WI38 (cell line): ENCODE data around the gene CDC42BPA.

Experiments used
- H3K4me3 ChIP-seq: 2 replicates; pipeline ENCODE4 v1.5.1; 2011; ENCODE audit warnings: low read depth, mild to moderate bottlenecking, control low read depth, low read length
- CTCF ChIP-seq: IDR thresholded peaks from 2 replicates; pipeline ENCODE4 v1.5.1; 2012; ENCODE audit warnings: low read depth, mild to moderate bottlenecking, control low read depth, low read length

CDC42BPA gene

GRCh38 chr1:227033880-227034279 lies 284.4 kb downstream of the CDC42BPA start:
- H3K4me3 ChIP-seq, result no peak overlapping the region
- no peak for TF ChIP-seq CTCF

- no peak overlapping the region for H3K4me3 ChIP-seq
- TF ChIP-seq CTCF, result no peak
These were observed 285.9 kb downstream of the CDC42BPA start for GRCh38 chr1:227032396-227032795.

- TF ChIP-seq CTCF, result no peak
These were observed 301.3 kb downstream of the CDC42BPA start for GRCh38 chr1:227016990-227017389.

GRCh38 chr1:227010645-227011044 lies 307.6 kb downstream of the CDC42BPA start:
- no peak for TF ChIP-seq CTCF
- no peak overlapping the region for H3K4me3 ChIP-seq

More at GRCh38 chr1:227016990-227017389, 301.3 kb downstream of the CDC42BPA start:
- no peak overlapping the region for H3K4me3 ChIP-seq

- no peak for TF ChIP-seq CTCF
- no peak overlapping the region for H3K4me3 ChIP-seq
These were observed 308.4 kb downstream of the CDC42BPA start for GRCh38 chr1:227009937-227010336.

- H3K4me3 ChIP-seq, result no peak overlapping the region
- no peak for TF ChIP-seq CTCF
These were observed 312.0 kb downstream of the CDC42BPA start for GRCh38 chr1:227006226-227006796.

GRCh38 chr1:227004796-227005195 lies 313.5 kb downstream of the CDC42BPA start:
- TF ChIP-seq CTCF, result no peak
- no peak overlapping the region for H3K4me3 ChIP-seq
